HG02884 (cell line): Measurements from ENCODE around the gene RAB1B.
"Not testable (repeated sequence)": the region's sequence is repeated elsewhere in the genome, so short reads cannot be mapped to it uniquely, and the experiment has no call there.

Experiments used
- ATAC-seq: cut with Tn5 transposase; IDR thresholded peaks from one replicate; pipeline ENCODE4 v1.9.1; 2021; ENCODE audit warnings: mild to moderate bottlenecking, moderate library complexity; ENCODE audit not compliant: unreplicated experiment

Gene RAB1B

DNA sequence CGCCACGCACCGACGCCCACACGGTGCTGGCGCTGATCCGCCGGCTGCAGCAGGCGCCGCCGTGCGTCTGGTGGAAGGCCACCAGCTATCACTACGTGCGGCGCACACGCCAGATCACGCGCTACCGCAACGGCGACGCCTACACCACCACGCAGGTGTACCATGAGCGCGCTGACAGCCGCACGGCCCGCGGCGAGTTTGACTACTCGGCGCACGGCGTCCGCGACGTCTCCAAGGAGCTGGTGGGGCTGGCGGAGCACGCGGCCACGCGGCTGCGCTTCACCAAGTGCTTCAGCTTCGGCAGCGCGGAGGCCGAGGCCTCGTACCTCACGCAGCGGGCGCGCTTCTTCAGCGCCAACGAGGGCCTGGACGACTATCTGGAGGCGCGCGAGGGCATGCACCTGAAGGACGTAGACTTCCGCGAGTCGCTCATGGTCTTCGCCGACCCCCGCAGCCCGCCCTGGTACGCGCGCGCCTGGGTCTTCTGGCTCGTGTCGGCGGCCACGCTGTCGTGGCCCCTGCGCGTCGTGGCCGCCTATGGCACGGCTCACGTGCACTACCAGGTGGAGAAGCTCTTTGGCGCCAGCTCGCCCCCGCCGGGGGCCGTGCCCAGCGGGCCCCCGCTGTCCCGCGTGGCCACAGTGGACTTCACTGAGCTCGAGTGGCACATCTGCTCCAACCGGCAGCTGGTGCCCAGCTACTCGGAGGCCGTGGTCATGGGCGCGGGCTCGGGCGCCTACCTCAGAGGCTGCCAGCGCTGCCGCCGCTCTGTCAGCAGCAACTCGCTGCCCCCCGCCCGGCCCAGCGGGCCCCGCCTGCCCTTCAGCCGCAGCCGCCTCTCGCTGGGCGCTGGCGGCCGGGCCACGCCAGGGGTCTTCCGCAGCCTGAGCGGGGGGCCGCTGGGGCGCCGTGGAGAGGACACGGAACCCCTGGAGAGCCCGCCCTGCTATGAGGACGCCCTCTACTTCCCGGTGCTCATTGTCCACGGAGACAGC, 26.5 kb downstream of the RAB1B start:
- ATAC-seq = no peak

DNA sequence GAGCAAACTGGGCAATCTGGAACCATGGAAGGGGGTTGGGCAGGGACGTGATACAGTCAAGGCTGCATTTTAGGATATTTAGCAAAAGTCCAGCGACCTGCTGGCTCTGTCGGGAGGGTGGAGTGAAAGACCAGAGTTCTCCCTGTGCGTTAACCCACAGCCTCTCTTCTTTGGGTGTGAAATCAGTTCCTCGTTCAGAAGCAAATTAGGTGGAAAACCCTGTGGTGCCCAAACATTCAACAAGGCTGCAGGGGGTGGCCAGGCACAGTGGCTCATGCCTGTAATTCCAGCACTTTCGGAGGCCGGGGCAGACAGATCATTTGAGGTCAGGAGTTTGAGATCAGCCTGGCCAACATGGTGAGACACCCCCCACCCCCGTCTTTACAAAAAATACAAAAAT, 29.2 kb downstream of the RAB1B start:
- no peak for ATAC-seq

- no peak for ATAC-seq
Observed at GRCh38 chr11:66299186-66299585, 30.7 kb downstream of the RAB1B start.

DNA sequence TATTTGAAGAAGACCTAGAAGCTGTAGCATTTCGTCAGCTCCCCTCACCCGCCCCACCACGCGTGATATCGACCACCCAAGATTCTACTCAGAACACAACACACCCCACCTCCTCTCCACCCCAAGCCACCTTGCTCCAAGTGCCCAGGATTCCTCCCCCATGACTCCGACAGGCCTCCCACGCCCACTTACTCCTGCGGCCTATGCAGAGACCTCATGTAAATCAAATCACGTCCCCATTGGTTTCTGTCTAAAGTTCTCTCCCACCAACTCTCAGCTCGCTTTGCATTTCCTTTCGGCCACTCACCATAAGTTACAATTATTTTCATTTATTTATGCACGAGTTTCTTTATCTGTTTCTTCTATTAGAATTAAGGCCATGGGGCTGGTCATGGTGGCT, 34.2 kb downstream of the RAB1B start:
- ATAC-seq = no peak

DNA sequence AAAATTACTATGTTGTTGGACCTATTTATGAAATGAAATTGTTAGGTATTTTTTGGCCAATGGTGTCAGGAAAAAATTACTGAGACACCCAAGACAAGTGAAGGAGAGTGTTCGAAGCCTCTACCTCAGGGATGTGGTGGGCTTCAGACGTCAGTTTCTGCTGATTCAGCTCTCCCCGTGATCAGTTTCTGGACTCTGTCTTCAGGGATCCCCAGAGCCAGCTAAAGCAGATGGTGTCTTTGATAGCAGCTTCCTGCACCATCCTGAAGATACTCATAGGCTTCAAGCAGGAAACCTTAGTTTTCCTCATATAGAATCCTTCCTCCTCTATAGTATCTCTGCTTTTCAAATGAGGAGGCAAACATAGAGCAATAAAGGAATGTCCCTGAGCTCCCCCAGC, 41.0 kb downstream of the RAB1B start:
- no peak for ATAC-seq

- no peak for ATAC-seq
Observed at GRCh38 chr11:66310324-66310723, 41.9 kb downstream of the RAB1B start.

DNA sequence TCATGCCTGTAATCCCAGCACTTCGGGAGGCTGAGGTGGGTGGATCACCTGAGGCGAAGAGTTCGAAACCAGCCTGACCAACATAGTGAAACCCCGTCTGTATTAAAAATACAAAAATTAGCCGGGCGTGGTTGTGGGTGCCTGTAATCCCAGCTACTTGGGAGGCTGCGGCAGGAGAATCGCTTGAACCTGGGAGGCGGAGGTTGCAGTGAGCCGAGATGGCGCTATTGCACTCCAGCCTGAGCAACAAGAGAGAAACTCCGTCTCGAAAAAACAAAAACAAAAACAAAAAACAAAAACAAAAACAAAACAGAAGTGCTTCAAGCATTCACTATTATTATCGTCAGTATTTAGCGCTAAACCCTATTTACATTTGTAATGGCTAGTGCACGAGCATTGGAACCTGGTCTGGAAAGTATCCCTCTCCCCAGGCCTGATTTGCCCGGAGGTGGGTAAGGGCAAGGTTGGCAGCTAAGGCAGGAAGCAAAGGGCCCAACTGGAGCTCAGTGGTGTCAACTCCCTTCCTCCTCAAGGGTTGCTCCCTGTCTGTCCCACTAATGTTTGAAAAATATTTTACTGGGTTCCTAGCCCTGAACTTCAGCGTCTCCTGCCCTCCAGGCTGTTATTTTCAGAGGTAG, 42.5 kb downstream of the RAB1B start:
- not testable (repeated sequence) for ATAC-seq

- ATAC-seq = peak; percentile 34
Observed at GRCh38 chr11:66311470-66311964, 43.1 kb downstream of the RAB1B start.

GRCh38 chr11:66311965-66312548, 43.6 kb downstream of the RAB1B start:
- peak; percentile 55 for ATAC-seq

DNA sequence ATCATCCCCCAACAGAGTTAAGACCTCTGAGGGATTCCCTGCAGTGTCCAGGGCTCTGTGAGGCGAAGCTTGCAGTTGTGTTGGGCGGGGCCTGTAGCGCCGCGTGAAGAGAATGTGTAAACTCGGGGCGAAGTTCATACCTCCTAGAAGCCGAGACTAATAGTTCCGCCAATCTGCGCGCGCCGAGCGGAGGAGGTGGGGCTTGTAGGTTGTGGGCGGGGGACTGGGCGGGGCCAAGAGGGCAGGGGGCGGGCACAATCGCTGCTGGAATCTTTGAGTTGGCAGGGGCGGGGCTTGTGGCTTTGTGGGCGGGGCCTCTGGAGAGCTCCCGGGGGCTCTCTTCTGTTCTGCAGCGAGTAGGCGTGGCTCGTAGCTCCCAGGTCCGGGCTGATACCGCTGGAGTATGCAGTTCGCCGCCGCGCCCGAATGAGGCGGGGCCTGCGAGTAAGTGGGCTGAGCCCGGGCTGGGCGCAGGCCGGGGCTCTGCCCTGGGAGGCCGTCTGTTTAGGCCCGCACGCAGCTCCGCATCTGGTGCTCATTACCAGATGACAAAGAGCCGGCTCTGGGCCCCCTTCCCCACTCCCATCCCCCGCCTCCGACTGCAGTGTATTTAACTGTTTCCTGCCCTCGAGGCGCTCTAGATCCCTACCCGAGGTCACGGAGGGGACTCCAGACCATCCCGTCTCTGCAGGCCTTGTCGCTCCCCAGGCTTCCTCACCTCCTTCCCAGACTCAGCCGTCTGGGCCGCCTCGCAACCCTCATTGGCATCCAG, 44.3 kb downstream of the RAB1B start:
- ATAC-seq = peak; percentile 70

DNA sequence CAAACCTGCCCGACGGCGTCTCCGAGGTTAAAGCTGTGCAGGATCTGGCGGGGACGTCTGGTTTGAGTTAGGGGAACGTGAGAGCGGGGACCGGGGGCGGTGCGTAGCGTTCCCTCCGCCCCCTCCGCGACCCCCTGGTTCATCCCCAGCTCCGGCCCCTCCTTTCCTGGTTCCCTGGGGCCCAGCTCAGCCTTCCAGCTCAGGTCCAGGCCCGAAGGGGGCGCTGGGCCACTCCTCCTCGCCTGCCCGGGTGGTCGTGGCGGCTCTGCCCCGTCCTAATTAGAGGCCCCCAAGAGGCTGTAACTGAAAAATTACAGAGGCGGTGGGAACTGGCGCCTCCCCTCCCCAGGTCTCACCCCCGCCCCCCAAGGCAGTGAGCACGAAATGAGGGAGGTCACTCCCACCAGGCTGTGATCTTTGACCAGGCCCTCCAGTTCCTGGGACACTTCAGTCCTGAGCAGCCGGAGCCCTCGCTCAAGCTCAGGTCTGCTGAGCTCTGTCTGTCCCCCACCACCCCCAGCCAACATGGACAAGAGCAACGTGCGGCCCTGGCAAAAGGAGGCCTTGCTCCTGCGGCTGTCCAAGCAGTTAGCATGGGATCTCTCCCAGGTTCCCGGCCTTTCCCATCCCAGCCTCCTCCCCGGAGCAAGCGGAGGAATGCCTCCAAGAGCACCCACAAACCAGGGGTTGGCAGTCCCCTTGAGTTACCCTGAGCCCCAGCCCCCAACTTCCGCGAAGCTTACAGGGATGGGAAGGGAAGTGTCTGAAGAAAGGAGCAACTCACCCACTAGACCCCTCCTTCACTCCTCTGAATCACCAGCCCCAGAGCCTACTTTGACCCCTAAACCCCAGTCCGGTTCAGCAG, 45.1 kb downstream of the RAB1B start:
- ATAC-seq = no peak

GRCh38 chr11:66314186-66314501, 45.7 kb downstream of the RAB1B start:
- ATAC-seq = no peak

GRCh38 chr11:66314561-66315497, 46.4 kb downstream of the RAB1B start:
- ATAC-seq = no peak

DNA sequence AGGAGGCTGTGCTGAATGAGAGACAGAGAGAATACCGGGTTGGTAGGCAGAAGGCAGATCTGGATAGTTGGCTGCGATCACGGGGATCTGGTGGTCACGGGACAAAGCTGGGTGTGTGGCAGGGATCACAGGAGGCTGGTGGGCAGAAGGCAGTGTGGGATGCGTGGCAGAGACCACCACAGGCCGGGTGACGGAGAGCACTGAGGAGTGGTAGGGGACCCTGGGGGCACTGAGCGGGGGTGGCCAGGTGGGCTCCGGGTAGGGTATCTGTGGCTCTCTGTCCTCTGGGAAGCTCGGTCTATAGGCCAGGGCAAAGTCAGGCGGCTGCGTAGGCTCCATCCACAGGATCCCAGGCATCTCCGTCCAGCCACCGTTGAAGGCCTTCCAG, 47.1 kb downstream of the RAB1B start:
- ATAC-seq = no peak

GRCh38 chr11:66315921-66316811, 47.7 kb downstream of the RAB1B start:
- ATAC-seq = no peak

- no peak for ATAC-seq
Observed at GRCh38 chr11:66316849-66317251, 48.4 kb downstream of the RAB1B start, which contains the start of gene CD248. Gene CD248 (minus strand): TSS chr11:66317044. CDS start chr11:66317027, 17 bp downstream.

- ATAC-seq = no peak
Observed at GRCh38 chr11:66317322-66317722, 48.9 kb downstream of the RAB1B start.
